ENCODE data around the gene MAP7. TPM values are rescaled to one million over a fixed set of nuclear protein-coding genes. Genes with fewer than 3 reads are reported as not detected.
"Not testable (repeated sequence)": the region's sequence is repeated elsewhere in the genome, so short reads cannot be mapped to it uniquely, and the experiment has no call there.

Gene MAP7
- total RNA-seq, 2 donors from 2014 or later, result 35.1 to 45.2 TPM

DNA sequence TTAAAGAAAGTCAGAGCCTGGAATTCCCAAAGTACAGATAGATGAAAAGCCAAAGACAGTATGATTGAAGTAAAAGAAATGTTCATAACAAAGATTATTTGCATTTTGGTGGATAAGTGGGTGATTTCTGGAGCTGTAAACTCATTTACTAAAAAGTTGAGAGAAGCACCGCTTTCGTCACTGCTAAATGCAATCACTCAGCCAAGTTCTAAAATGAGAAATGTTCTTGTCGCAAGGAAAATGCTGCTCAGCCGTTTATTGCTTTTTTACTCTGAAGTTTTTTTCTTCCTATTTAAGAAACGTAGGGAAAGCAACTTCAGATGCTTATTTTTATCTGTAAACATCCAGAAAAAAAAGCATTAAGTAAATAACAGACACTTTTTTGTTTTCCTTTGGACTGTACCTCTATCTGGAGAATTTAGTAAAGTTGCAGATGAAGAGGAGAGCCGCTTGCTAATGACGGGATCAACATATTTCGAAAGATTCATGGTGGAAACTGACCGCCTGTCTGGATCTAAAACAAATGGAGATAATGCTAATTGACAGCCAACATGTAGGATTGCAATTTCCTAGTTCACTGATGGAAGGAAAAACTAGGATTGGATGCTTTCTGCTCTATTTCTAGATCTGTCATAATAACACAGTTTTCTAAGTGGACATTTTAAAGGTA lies 166.8 kb downstream of the MAP7 start:
- no peak overlapping the region for H3K27ac ChIP-seq
- WGBS, result 79% methylated on average over 9 of the region's 9 CpGs
- intact Hi-C loops (cut with DNase I), result no loop called here

DNA sequence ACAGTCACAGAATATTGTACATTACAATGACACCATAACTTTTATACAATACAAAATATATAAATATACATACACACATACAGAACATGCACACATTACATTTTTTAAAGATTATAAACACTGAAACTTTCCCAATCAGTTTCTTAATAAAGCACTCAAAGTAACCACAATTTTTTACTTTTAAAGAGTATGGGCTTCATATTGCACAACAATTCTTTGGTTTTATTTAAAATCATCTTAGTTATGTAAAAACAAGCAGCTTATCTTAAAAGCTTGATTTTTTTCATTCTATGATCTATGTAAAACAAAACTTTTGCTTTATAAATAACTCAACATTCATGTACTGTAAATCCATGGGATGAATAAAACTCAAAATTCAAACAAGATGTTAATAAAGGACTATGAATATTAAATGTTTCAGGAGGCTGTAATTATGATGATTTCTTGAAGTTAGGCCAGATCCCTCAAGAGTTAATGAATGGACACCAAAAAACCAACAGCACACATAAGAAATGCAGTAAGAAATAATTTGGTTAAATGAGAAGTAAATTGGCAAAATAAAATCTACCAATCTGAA lies 167.5 kb downstream of the MAP7 start:
- Histone ChIP-seq H3K4me3 (no peak overlapping the region), H3K9me3 (no peaks in the 10 kb centered on the region), H3K4me1 (replicated peaks) (no peaks in the 10 kb centered on the region), H3K27ac (no peak overlapping the region), H3K27me3 (replicated peaks; ENCODE audit: insufficient read depth) (no peaks in the 10 kb centered on the region), H3K36me3 (no peaks in the 10 kb centered on the region)
- no peak for DNase-seq (ENCODE audit: low spot score)
- intact Hi-C loops (cut with DNase I), result no loop called here
- no peak for TF ChIP-seq POLR2A (IDR thresholded peaks at IDR 0.05)
- no peak for TF ChIP-seq POLR2AphosphoS5 (IDR thresholded peaks at IDR 0.05)
- TF ChIP-seq, protein P1, sequence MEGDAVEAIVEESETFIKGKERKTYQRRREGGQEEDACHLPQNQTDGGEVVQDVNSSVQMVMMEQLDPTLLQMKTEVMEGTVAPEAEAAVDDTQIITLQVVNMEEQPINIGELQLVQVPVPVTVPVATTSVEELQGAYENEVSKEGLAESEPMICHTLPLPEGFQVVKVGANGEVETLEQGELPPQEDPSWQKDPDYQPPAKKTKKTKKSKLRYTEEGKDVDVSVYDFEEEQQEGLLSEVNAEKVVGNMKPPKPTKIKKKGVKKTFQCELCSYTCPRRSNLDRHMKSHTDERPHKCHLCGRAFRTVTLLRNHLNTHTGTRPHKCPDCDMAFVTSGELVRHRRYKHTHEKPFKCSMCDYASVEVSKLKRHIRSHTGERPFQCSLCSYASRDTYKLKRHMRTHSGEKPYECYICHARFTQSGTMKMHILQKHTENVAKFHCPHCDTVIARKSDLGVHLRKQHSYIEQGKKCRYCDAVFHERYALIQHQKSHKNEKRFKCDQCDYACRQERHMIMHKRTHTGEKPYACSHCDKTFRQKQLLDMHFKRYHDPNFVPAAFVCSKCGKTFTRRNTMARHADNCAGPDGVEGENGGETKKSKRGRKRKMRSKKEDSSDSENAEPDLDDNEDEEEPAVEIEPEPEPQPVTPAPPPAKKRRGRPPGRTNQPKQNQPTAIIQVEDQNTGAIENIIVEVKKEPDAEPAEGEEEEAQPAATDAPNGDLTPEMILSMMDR (IDR thresholded peaks at IDR 0.05), result no peak

More for the DNA sequence above, 166.8 kb downstream of the MAP7 start:
- Histone ChIP-seq H3K4me3 (no peak overlapping the region), H3K4me1 (replicated peaks) (no peaks in the 10 kb centered on the region), H3K9me3 (no peaks in the 10 kb centered on the region), H3K27me3 (replicated peaks; ENCODE audit: insufficient read depth) (no peaks in the 10 kb centered on the region), H3K36me3 (no peaks in the 10 kb centered on the region)
- DNase-seq (ENCODE audit: low spot score), result no peak
- TF ChIP-seq, protein P1 (IDR thresholded peaks at IDR 0.05), result no peak
- TF ChIP-seq POLR2A (IDR thresholded peaks at IDR 0.05), result no peak
- no peak for TF ChIP-seq POLR2AphosphoS5 (IDR thresholded peaks at IDR 0.05)

DNA sequence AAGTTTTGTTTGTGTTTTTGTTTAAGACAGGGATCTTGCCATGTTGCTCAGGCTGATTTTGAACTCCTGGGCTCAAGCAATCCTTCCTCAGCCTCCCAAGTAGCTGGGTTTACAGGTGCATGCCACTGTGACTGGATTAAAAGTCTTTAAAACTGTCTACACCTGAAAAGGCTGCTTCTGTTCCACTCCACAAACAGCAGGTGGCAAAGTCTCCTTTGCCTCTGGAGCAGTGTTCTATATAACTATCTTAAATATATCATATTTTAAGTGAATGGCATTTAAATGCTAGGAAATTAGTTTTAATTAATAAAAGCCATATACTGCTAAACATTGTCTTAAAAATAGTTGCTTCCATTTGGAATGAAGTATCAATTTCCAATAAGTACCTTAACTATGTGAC lies 171.3 kb downstream of the MAP7 start:
- Histone ChIP-seq H3K4me3 (no peak overlapping the region), H3K27me3 (replicated peaks; ENCODE audit: insufficient read depth) (no peaks in the 10 kb centered on the region), H3K4me1 (replicated peaks) (no peaks in the 10 kb centered on the region), H3K36me3 (no peaks in the 10 kb centered on the region), H3K9me3 (no peaks in the 10 kb centered on the region), H3K27ac (no peak overlapping the region)
- DNase-seq (ENCODE audit: low spot score), result no peak
- TF ChIP-seq POLR2AphosphoS5 (IDR thresholded peaks at IDR 0.05), result no peak
- no peak for TF ChIP-seq POLR2A (IDR thresholded peaks at IDR 0.05)
- TF ChIP-seq, protein P1 (IDR thresholded peaks at IDR 0.05), result peak in 2 of 4 experiments; percentile 27 to 29
- intact Hi-C loops (cut with DNase I), result no loop called here

DNA sequence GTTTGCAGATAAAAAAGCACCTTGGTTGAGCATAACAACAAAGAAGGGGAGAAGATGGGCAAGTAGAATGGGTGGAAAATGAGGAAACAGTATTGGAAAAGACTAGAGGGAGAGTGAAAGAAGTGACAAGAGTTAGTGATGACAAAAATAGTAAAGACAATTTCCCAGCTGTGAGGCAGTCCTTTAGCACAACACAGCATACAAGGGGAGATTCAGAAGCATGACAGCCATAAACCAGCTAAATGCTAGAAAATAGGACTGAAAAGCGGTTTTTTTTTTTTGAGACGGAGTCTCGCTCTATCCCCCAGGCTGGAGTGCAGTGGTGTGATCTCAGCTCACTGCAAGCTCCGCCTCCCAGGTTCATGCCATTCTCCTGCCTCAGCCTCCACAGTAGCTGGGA lies 174.4 kb downstream of the MAP7 start:
- H3K4me1 ChIP-seq (replicated peaks); intact Hi-C loops (cut with DNase I); H3K4me3 ChIP-seq; H3K27me3 ChIP-seq (replicated peaks; ENCODE audit: insufficient read depth); DNase-seq (ENCODE audit: low spot score); H3K36me3 ChIP-seq; H3K27ac ChIP-seq; H3K9me3 ChIP-seq: not testable (repeated sequence)
- WGBS, result 97% methylated on average over 4 of the region's 4 CpGs

DNA sequence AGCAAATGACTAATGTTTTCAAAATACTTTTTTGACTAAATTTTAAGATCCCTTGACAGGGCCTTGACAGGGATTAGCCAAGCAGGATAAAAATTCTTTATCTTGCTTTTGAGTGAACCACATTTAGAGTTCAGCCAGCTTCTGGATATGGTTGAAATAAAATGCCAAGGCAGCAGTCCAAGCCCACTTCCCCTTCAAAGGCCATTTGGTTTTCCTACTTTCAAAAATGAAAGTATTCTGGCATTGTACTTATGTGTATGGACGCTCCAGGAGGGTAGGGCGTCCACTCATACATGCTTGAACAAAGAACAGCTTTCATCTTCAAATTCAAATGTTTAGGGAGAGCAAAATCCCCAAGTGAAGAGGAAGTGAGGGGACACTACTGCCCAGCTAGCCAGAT lies 178.3 kb downstream of the MAP7 start:
- DNase-seq (ENCODE audit: low spot score), result no peak
- Histone ChIP-seq H3K27ac (no peak overlapping the region), H3K36me3 (no peaks in the 10 kb centered on the region), H3K9me3 (no peaks in the 10 kb centered on the region), H3K27me3 (replicated peaks; ENCODE audit: insufficient read depth) (no peaks in the 10 kb centered on the region), H3K4me3 (no peak overlapping the region), H3K4me1 (replicated peaks) (no peaks in the 10 kb centered on the region)
- WGBS, result 47% methylated on average over 2 of the region's 2 CpGs
- TF ChIP-seq POLR2AphosphoS5 (IDR thresholded peaks at IDR 0.05), result no peak
- TF ChIP-seq POLR2A (IDR thresholded peaks at IDR 0.05), result no peak
- TF ChIP-seq, protein P1 (IDR thresholded peaks at IDR 0.05), result no peak
- intact Hi-C loops (cut with DNase I), result no loop called here
